ENCODE results near the gene MBOAT2. TPM values are rescaled to one million over a fixed set of nuclear protein-coding genes. Genes with fewer than 3 reads are reported as not detected.

MBOAT2 gene
- total RNA-seq, 3 donors from 2014 or later (not counting 1 experiment from before 2014, with no cell fraction given): 2.9 to 18.4 (median 4.2) TPM

- 93% methylated on average over 6 of the region's 6 CpGs for WGBS (ENCODE audit: insufficient coverage)
- no peak overlapping the region for H3K27ac ChIP-seq (ENCODE audit: low read length)
- H3K4me1 Mint-ChIP-seq: no peaks in the 10 kb centered on the region
- no peak overlapping the region for H3K4me3 ChIP-seq (ENCODE audit: low read length)
- peaks cover 7% of the 10 kb centered on the region for H3K27me3 ChIP-seq (ENCODE audit: control insufficient read depth, insufficient read depth, low read length)
- no peak for ATAC-seq
- no peaks in the 10 kb centered on the region for H3K36me3 Mint-ChIP-seq
- intact Hi-C loops (cut with micrococcal nuclease): no loop called here
- no peak overlapping the region for H3K4me3 Mint-ChIP-seq
- TF ChIP-seq CTCF (IDR thresholded peaks at IDR 0.05): no peak
- DNase-seq: no peak
- H3K36me3 ChIP-seq (ENCODE audit: control insufficient read depth, insufficient read depth, low read length): no peaks in the 10 kb centered on the region
- no peaks in the 10 kb centered on the region for H3K9me3 Mint-ChIP-seq
- no peak overlapping the region for H3K27ac Mint-ChIP-seq
- H3K4me1 ChIP-seq (ENCODE audit: control insufficient read depth, insufficient read depth, low read length): no peaks in the 10 kb centered on the region
- H3K27me3 Mint-ChIP-seq (ENCODE audit: low read depth in 2 of 2): peaks cover 6 to 54% of the 10 kb centered on the region in 2 donors
- H3K9me3 ChIP-seq (ENCODE audit: control insufficient read depth, insufficient read depth, low read length): no peaks in the 10 kb centered on the region
Measured at GRCh38 chr2:9017411-9017810, 13.9 kb upstream of the MBOAT2 start.

GRCh38 chr2:9015998-9016397 is 12.5 kb upstream of the MBOAT2 start:
- no peaks in the 10 kb centered on the region for H3K4me1 Mint-ChIP-seq
- H3K36me3 ChIP-seq (ENCODE audit: control insufficient read depth, insufficient read depth, low read length): no peaks in the 10 kb centered on the region
- no peaks in the 10 kb centered on the region for H3K4me1 ChIP-seq (ENCODE audit: control insufficient read depth, insufficient read depth, low read length)
- H3K4me3 Mint-ChIP-seq: no peak overlapping the region
- no peaks in the 10 kb centered on the region for H3K36me3 Mint-ChIP-seq
- no peak for TF ChIP-seq CTCF (IDR thresholded peaks at IDR 0.05)
- peaks cover 8 to 41% of the 10 kb centered on the region in 2 donors for H3K27me3 Mint-ChIP-seq (ENCODE audit: low read depth in 2 of 2)
- ATAC-seq (no peak), DNase-seq (no peak)
- no peaks in the 10 kb centered on the region for H3K9me3 Mint-ChIP-seq
- peaks cover under 1% of the 10 kb centered on the region for H3K27me3 ChIP-seq (ENCODE audit: control insufficient read depth, insufficient read depth, low read length)
- H3K4me3 ChIP-seq (ENCODE audit: low read length): no peak overlapping the region
- no peaks in the 10 kb centered on the region for H3K9me3 ChIP-seq (ENCODE audit: control insufficient read depth, insufficient read depth, low read length)
- H3K27ac ChIP-seq (ENCODE audit: low read length): no peak overlapping the region
- intact Hi-C loops (cut with micrococcal nuclease): no loop called here
- H3K27ac Mint-ChIP-seq: no peak overlapping the region
- 79% methylated on average over 3 of the region's 3 CpGs for WGBS (ENCODE audit: insufficient coverage)

GRCh38 chr2:9013403-9013802 is 9.9 kb upstream of the MBOAT2 start:
- Mint-ChIP-seq H3K4me3 (no peak overlapping the region), H3K4me1 (no peaks in the 10 kb centered on the region), H3K36me3 (no peaks in the 10 kb centered on the region), H3K9me3 (no peaks in the 10 kb centered on the region), H3K27me3 (ENCODE audit: low read depth in 2 of 2) (peaks cover 8 to 25% of the 10 kb centered on the region in 2 donors), H3K27ac (no peak overlapping the region)
- no peaks in the 10 kb centered on the region for H3K4me1 ChIP-seq (ENCODE audit: control insufficient read depth, insufficient read depth, low read length)
- no peaks in the 10 kb centered on the region for H3K9me3 ChIP-seq (ENCODE audit: control insufficient read depth, insufficient read depth, low read length)
- ATAC-seq: no peak
- no peak overlapping the region for H3K4me3 ChIP-seq (ENCODE audit: low read length)
- no peak overlapping the region for H3K27ac ChIP-seq (ENCODE audit: low read length)
- intact Hi-C loops (cut with micrococcal nuclease): no loop called here
- 82% methylated on average over 1 of the region's 1 CpG for WGBS (ENCODE audit: insufficient coverage)
- no peak for DNase-seq
- H3K27me3 ChIP-seq (ENCODE audit: control insufficient read depth, insufficient read depth, low read length): no peaks in the 10 kb centered on the region
- no peak for TF ChIP-seq CTCF (IDR thresholded peaks at IDR 0.05)
- H3K36me3 ChIP-seq (ENCODE audit: control insufficient read depth, insufficient read depth, low read length): no peaks in the 10 kb centered on the region

- Mint-ChIP-seq H3K36me3 (no peaks in the 10 kb centered on the region), H3K27ac (no peak overlapping the region), H3K4me1 (no peaks in the 10 kb centered on the region), H3K9me3 (no peaks in the 10 kb centered on the region), H3K27me3 (ENCODE audit: low read depth in 2 of 2) (peaks cover 8 to 25% of the 10 kb centered on the region in 2 donors), H3K4me3 (no peak overlapping the region)
- no peak for TF ChIP-seq CTCF (IDR thresholded peaks at IDR 0.05)
- ATAC-seq (no peak), DNase-seq (no peak)
- Histone ChIP-seq H3K4me3 (ENCODE audit: low read length) (no peak overlapping the region), H3K4me1 (ENCODE audit: control insufficient read depth, insufficient read depth, low read length) (no peaks in the 10 kb centered on the region), H3K27ac (ENCODE audit: low read length) (no peak overlapping the region), H3K27me3 (ENCODE audit: control insufficient read depth, insufficient read depth, low read length) (no peaks in the 10 kb centered on the region), H3K9me3 (ENCODE audit: control insufficient read depth, insufficient read depth, low read length) (no peaks in the 10 kb centered on the region), H3K36me3 (ENCODE audit: control insufficient read depth, insufficient read depth, low read length) (no peaks in the 10 kb centered on the region)
- intact Hi-C loops (cut with micrococcal nuclease): no loop called here
- WGBS (ENCODE audit: insufficient coverage): no CpG with 5 or more reads among the region's 1 CpG
Measured at GRCh38 chr2:9010866-9011265, 7.4 kb upstream of the MBOAT2 start.
